OCI-LY3 (cell line): ENCODE results near the gene MKNK1.

Experiments used
- H2AFZ ChIP-seq: fragments of 200-600, 300-600 bp; shearing (Covaris generic); 2 replicates; pipeline ENCODE4 v1.6.0; 2014; ENCODE audit warnings: antibody characterized with exemption, low read depth, low read length
- H3K27ac ChIP-seq: fragments of 200-600, 300-600 bp; sonication (generic); 2 replicates; pipeline ENCODE4 v1.5.1; 2014; ENCODE audit warnings: mild to moderate bottlenecking, low read length, moderate library complexity, mixed read lengths
- H3K27me3 ChIP-seq: fragments of 200-600, 300-600 bp; sonication (generic); 2 replicates; pipeline ENCODE4 v1.6.1; 2014; ENCODE audit warnings: low read depth, low read length, mixed read lengths
- H3K36me3 ChIP-seq: fragments of 200-600, 300-600 bp; sonication (generic); replicated peaks from 2 replicates; pipeline ENCODE3; 2014; ENCODE audit warnings: low read depth, low read length, mixed read lengths
- H3K4me1 ChIP-seq: fragments of 300-600, 200-600 bp; sonication (generic); 2 replicates; pipeline ENCODE4 v1.6.1; 2014; ENCODE audit warnings: low read length, mixed read lengths
- H3K4me2 ChIP-seq: fragments of 200-600, 300-600 bp; sonication (generic); 2 replicates; pipeline ENCODE4 v1.6.1; 2014; ENCODE audit warnings: low read length, mixed read lengths
- H3K4me3 ChIP-seq: fragments of 300-600, 200-600 bp; sonication (generic); 2 replicates; pipeline ENCODE4 v1.5.1; 2014; ENCODE audit warnings: antibody characterized with exemption, mild to moderate bottlenecking, low read length, moderate library complexity
- H3K79me2 ChIP-seq: fragments of 300-600, 200-600 bp; shearing (Covaris generic); 2 replicates; pipeline ENCODE4 v1.6.1; 2014; ENCODE audit warnings: mild to moderate bottlenecking, low read length, mixed read lengths
- H3K9ac ChIP-seq: fragments of 300-600, 200-600 bp; shearing (Covaris generic); 2 replicates; pipeline ENCODE4 v1.6.0; 2014; ENCODE audit warnings: mild to moderate bottlenecking, low read length, moderate library complexity
- H3K9me3 ChIP-seq: fragments of 200-600, 300-600 bp; shearing (Covaris generic); 2 replicates; pipeline ENCODE4 v1.6.1; 2014; ENCODE audit warnings: low read length, mixed read lengths; ENCODE audit not compliant: insufficient read depth
- H4K20me1 ChIP-seq: fragments of 200-600, 300-600 bp; sonication (generic); 2 replicates; pipeline ENCODE4 v1.6.1; 2016; ENCODE audit warnings: low read length, mixed read lengths; ENCODE audit not compliant: insufficient read depth
- EZH2phosphoT487 ChIP-seq: fragments of 200-600 bp; shearing (Covaris generic); IDR thresholded peaks from 2 replicates; pipeline ENCODE4 v1.6.1; 2018; ENCODE audit warnings: antibody characterized with exemption, mixed run types, low read depth
- TF ChIP-seq, protein P1 (sequence below): fragments of 200-600, 300-600 bp; sonication (generic); IDR thresholded peaks from 2 replicates; pipeline ENCODE4 v1.5.1; 2014; ENCODE audit warnings: antibody characterized with exemption, low read length, low read depth

The MKNK1 gene

DNA sequence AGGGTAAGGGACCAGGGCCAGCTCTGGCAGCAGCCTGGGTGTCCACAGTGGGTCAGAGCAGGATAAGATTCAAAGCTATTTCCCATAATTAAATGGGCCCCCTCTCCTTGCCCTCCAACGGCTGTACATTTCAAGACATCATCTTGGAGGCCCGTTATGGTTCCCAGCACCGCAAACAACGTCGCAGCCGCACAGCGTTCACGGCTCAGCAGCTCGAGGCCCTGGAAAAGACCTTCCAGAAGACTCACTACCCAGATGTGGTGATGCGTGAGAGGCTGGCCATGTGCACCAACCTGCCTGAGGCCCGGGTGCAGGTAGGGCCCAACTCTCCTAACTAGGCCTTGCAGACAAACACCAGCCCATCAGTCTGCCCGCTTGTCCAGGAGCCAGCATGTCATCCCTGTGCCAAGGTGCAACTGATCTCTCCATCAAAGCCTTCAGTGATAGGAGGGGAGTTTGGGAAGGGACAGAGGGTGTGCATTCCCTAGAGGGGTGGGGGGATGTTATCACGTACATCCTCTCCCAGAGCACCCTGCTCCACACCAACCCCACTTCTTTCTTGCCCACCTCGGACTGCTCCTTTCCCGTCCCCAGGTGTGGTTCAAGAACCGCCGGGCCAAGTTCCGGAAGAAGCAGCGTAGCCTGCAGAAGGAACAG is 93.6 kb downstream of the MKNK1 start:
- H3K4me2 ChIP-seq, result no peak overlapping the region
- no peaks in the 10 kb centered on the region for H3K36me3 ChIP-seq
- H2AFZ ChIP-seq, result no peak overlapping the region
- no peaks in the 10 kb centered on the region for H3K27me3 ChIP-seq
- H4K20me1 ChIP-seq, result no peaks in the 10 kb centered on the region
- H3K9me3 ChIP-seq, result no peaks in the 10 kb centered on the region
- TF ChIP-seq EZH2phosphoT487, result no peak
- TF ChIP-seq, protein P1, sequence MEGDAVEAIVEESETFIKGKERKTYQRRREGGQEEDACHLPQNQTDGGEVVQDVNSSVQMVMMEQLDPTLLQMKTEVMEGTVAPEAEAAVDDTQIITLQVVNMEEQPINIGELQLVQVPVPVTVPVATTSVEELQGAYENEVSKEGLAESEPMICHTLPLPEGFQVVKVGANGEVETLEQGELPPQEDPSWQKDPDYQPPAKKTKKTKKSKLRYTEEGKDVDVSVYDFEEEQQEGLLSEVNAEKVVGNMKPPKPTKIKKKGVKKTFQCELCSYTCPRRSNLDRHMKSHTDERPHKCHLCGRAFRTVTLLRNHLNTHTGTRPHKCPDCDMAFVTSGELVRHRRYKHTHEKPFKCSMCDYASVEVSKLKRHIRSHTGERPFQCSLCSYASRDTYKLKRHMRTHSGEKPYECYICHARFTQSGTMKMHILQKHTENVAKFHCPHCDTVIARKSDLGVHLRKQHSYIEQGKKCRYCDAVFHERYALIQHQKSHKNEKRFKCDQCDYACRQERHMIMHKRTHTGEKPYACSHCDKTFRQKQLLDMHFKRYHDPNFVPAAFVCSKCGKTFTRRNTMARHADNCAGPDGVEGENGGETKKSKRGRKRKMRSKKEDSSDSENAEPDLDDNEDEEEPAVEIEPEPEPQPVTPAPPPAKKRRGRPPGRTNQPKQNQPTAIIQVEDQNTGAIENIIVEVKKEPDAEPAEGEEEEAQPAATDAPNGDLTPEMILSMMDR, result no peak
- no peak overlapping the region for H3K9ac ChIP-seq
- no peaks in the 10 kb centered on the region for H3K79me2 ChIP-seq
- no peak overlapping the region for H3K27ac ChIP-seq
- no peak overlapping the region for H3K4me3 ChIP-seq
- peaks cover 5% of the 10 kb centered on the region; the same call in 1 of the 2 replicates for H3K4me1 ChIP-seq

DNA sequence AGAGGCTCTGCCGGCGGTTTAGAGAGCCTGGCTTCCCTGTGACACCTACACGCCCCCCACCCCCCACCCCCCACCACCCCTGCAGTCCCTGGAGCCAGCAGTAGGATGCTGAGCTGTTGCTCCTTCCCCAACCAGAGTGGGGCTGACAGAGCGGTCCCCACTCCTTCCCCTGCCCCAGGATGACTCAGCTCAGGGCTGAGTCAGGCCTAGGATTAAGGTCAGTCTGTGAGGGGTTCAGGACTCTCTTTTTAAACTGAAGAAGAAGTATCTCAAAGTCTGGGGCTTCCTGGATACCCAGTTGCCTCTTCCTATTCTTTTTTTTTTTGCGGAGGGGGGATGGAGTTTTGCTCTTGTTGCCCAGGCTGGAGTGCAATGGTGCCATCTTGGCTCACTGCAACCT is 95.3 kb downstream of the MKNK1 start:
- H3K79me2 ChIP-seq, result no peaks in the 10 kb centered on the region
- H3K27ac ChIP-seq, result no peak overlapping the region
- H3K4me3 ChIP-seq, result no peak overlapping the region
- H3K27me3 ChIP-seq, result no peaks in the 10 kb centered on the region
- H3K4me2 ChIP-seq, result no peak overlapping the region
- H3K36me3 ChIP-seq, result no peaks in the 10 kb centered on the region
- no peak overlapping the region for H2AFZ ChIP-seq
- no peaks in the 10 kb centered on the region for H3K9me3 ChIP-seq
- TF ChIP-seq, protein P1, result no peak
- no peak for TF ChIP-seq EZH2phosphoT487
- no peaks in the 10 kb centered on the region for H4K20me1 ChIP-seq
- H3K9ac ChIP-seq, result no peak overlapping the region
- peaks cover 5% of the 10 kb centered on the region; the same call in 1 of the 2 replicates for H3K4me1 ChIP-seq
